WTC11 (cell line): ENCODE results near the gene DUOX1.

Source experiments
- CTCF ChIP-seq: fragments of 200-600 bp; IDR thresholded peaks from 2 replicates; pipeline ENCODE4 v1.8.0; 2022; ENCODE audit warnings: antibody characterized with exemption
- GABPB1 ChIP-seq: sonication (generic); formaldehyde crosslinking; IDR thresholded peaks from 2 replicates; pipeline ENCODE4 v1.8.1; 2023; ENCODE audit warnings: mild to moderate bottlenecking, missing genetic modification reagents
- MLX ChIP-seq: sonication (generic); formaldehyde crosslinking; IDR thresholded peaks from 2 replicates; pipeline ENCODE4 v1.8.1; 2023; ENCODE audit warnings: mild to moderate bottlenecking, missing genetic modification reagents, moderate library complexity
- RELA ChIP-seq: sonication (generic); formaldehyde crosslinking; IDR thresholded peaks from 2 replicates; pipeline ENCODE4 v1.8.1; 2022; ENCODE audit warnings: missing genetic modification reagents, mild to moderate bottlenecking, borderline replicate concordance
- SP1 ChIP-seq: sonication (generic); formaldehyde crosslinking; conservative IDR thresholded peaks from 2 replicates; pipeline ENCODE4 v1.8.1; 2022; ENCODE audit warnings: missing genetic modification reagents
- USF2 ChIP-seq: sonication (generic); formaldehyde crosslinking; IDR thresholded peaks from 2 replicates; pipeline ENCODE4 v1.8.1; 2023; ENCODE audit warnings: mild to moderate bottlenecking, missing genetic modification reagents, moderate library complexity
- ZMAT4 ChIP-seq: fragments of 250-450 bp; sonication (Bioruptor Pico); IDR thresholded peaks from 2 replicates; pipeline ENCODE4 v1.9.0; 2021; ENCODE audit warnings: mild to moderate bottlenecking
- ZNF671 ChIP-seq: fragments of 250-450 bp; sonication (Bioruptor Pico); IDR thresholded peaks from 2 replicates; pipeline ENCODE4 v1.8.0; 2021; ENCODE audit warnings: mild to moderate bottlenecking

- TF ChIP-seq GABPB1 (CRISPR knock-in tag): no peak
- TF ChIP-seq ZMAT4 (CRISPR knock-in tag): no peak
- no peak for TF ChIP-seq CTCF
- TF ChIP-seq ZNF671: no peak
- TF ChIP-seq USF2: no peak
- no peak for TF ChIP-seq RELA (CRISPR knock-in tag)
- no peak for TF ChIP-seq MLX (CRISPR knock-in tag)
- TF ChIP-seq SP1 (CRISPR knock-in tag): no peak
These were observed 21.7 kb upstream of the DUOX1 start for GRCh38 chr15:45107941-45108630.
